BE2C (cell line): Measurements from ENCODE around the gene DAPP1.

ENCODE experiments used
- DNase-seq: peaks from one replicate; pipeline ENCODE4 v3.0.0-alpha.2; 2020
- H3K27me3 ChIP-seq: fragments of 250-450 bp; sonication (Bioruptor Pico); 2 replicates; pipeline ENCODE4 v1.5.1; 2020; ENCODE audit warnings: mild to moderate bottlenecking
- H3K36me3 ChIP-seq: fragments of 250-450 bp; sonication (Bioruptor Pico); 2 replicates; pipeline ENCODE4 v1.5.1; 2020; ENCODE audit warnings: mild to moderate bottlenecking
- H3K4me1 ChIP-seq: fragments of 250-450 bp; sonication (Bioruptor Pico); 2 replicates; pipeline ENCODE4 v1.5.1; 2020
- H3K4me3 ChIP-seq: 2 replicates; pipeline ENCODE4 v1.5.1; 2011; ENCODE audit warnings: low read depth, low read length
- H3K9me3 ChIP-seq: fragments of 250-450 bp; sonication (Bioruptor Pico); 2 replicates; pipeline ENCODE4 v1.5.1; 2020
- TF ChIP-seq, protein P1 (sequence below): IDR thresholded peaks from 2 replicates; pipeline ENCODE4 v1.5.1; 2012; ENCODE audit warnings: mild to moderate bottlenecking, low read depth, low read length

Gene DAPP1

GRCh38 chr4:99810536-99810935 lies 6.1 kb upstream of the DAPP1 start:
- no peak for DNase-seq
- Histone ChIP-seq H3K4me1 (no peaks in the 10 kb centered on the region), H3K9me3 (no peaks in the 10 kb centered on the region), H3K4me3 (no peak overlapping the region), H3K27me3 (peaks cover 9% of the 10 kb centered on the region; the same call in 1 of the 2 replicates), H3K36me3 (no peaks in the 10 kb centered on the region)
- TF ChIP-seq, protein P1, sequence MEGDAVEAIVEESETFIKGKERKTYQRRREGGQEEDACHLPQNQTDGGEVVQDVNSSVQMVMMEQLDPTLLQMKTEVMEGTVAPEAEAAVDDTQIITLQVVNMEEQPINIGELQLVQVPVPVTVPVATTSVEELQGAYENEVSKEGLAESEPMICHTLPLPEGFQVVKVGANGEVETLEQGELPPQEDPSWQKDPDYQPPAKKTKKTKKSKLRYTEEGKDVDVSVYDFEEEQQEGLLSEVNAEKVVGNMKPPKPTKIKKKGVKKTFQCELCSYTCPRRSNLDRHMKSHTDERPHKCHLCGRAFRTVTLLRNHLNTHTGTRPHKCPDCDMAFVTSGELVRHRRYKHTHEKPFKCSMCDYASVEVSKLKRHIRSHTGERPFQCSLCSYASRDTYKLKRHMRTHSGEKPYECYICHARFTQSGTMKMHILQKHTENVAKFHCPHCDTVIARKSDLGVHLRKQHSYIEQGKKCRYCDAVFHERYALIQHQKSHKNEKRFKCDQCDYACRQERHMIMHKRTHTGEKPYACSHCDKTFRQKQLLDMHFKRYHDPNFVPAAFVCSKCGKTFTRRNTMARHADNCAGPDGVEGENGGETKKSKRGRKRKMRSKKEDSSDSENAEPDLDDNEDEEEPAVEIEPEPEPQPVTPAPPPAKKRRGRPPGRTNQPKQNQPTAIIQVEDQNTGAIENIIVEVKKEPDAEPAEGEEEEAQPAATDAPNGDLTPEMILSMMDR: no peak

DNA sequence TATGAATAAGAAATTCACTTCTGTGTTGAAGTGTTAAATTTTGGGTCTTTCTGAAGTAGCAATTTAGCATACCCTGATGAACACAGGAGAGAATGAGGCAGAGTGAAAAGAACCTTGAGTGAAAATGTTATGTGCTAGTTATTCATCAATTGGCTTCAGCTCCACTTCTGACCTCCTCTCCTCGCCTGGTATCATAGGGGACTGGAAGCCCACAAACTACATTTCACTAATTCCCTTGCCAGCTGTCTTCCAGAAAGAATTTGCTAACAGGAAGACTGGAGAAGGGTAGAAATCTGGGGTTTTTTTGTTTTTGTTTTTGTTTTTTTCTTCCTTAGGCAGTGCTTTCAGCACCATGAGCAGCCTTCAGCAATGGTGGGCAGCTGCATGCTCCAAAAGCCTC lies 5.5 kb upstream of the DAPP1 start:
- peaks cover 5% of the 10 kb centered on the region; the same call in 1 of the 2 replicates for H3K27me3 ChIP-seq
- TF ChIP-seq, protein P1: no peak
- H3K9me3 ChIP-seq: no peaks in the 10 kb centered on the region
- H3K4me3 ChIP-seq: no peak overlapping the region
- no peak for DNase-seq
- H3K36me3 ChIP-seq: no peaks in the 10 kb centered on the region
- H3K4me1 ChIP-seq: no peaks in the 10 kb centered on the region

DNA sequence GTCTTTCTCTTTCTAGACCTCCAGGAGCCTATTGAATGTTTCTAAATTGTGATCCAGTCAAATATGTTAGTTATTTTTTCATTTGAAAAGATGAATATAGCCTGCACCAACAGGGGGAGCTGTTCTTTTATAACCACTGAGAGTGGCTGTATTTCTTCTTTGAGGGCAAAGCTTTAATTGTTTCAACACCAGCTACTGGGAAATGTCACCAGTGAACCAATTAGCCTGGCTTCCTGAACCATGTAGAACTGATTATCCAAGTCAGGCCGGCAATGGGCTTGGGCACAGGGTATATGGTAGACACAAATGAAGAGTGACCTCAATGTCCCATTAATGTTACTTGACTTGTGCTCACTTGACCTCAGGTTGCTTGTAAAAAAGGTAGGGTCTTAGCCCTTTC lies 4.8 kb upstream of the DAPP1 start:
- peak; percentile 39 for DNase-seq
- H3K4me3 ChIP-seq: no peak overlapping the region
- peaks cover 5% of the 10 kb centered on the region for H3K27me3 ChIP-seq
- no peaks in the 10 kb centered on the region for H3K9me3 ChIP-seq
- no peaks in the 10 kb centered on the region for H3K4me1 ChIP-seq
- TF ChIP-seq, protein P1: peak; percentile 71
- no peaks in the 10 kb centered on the region for H3K36me3 ChIP-seq

DNA sequence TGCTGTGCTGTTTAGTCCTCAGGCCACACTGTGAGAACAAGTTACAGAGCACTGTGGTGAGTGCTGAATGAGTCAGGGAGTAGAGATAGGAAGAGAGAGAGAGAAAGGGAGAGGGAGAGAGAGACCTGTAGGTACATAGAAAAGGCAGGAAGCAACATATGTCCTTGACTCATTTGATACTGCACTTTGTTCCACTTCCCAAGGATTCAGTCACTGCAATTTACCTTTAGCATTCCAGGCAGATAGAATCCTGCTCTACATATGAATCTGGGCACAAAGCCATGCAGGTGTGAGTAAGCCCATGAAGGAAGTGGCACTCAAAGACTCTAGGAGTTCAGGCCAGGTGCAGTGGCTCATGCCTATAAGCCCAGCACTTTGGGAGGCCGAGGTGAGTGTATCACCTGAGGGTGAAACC lies 1.0 kb upstream of the DAPP1 start:
- Histone ChIP-seq H3K27me3 (peaks cover 13% of the 10 kb centered on the region; the same call in 1 of the 2 replicates), H3K9me3 (no peaks in the 10 kb centered on the region), H3K4me1 (no peaks in the 10 kb centered on the region), H3K36me3 (no peaks in the 10 kb centered on the region), H3K4me3 (no peak overlapping the region)
- TF ChIP-seq, protein P1: no peak
- DNase-seq: no peak

GRCh38 chr4:99817309-99817890 lies 773 bp downstream of the DAPP1 start:
- TF ChIP-seq, protein P1: no peak
- Histone ChIP-seq H3K27me3 (peaks cover 13% of the 10 kb centered on the region; the same call in 1 of the 2 replicates), H3K36me3 (no peaks in the 10 kb centered on the region), H3K4me1 (no peaks in the 10 kb centered on the region), H3K4me3 (no peak overlapping the region), H3K9me3 (no peaks in the 10 kb centered on the region)
- DNase-seq: no peak

- Histone ChIP-seq H3K4me1 (no peaks in the 10 kb centered on the region), H3K36me3 (no peaks in the 10 kb centered on the region), H3K9me3 (no peaks in the 10 kb centered on the region), H3K27me3 (peaks cover 13% of the 10 kb centered on the region; the same call in 1 of the 2 replicates), H3K4me3 (no peak overlapping the region)
- no peak for DNase-seq
- TF ChIP-seq, protein P1: no peak
These were observed 2.0 kb downstream of the DAPP1 start for GRCh38 chr4:99818661-99819060.
